ENCODE results near the gene TTLL13.

The TTLL13 gene, protein sequence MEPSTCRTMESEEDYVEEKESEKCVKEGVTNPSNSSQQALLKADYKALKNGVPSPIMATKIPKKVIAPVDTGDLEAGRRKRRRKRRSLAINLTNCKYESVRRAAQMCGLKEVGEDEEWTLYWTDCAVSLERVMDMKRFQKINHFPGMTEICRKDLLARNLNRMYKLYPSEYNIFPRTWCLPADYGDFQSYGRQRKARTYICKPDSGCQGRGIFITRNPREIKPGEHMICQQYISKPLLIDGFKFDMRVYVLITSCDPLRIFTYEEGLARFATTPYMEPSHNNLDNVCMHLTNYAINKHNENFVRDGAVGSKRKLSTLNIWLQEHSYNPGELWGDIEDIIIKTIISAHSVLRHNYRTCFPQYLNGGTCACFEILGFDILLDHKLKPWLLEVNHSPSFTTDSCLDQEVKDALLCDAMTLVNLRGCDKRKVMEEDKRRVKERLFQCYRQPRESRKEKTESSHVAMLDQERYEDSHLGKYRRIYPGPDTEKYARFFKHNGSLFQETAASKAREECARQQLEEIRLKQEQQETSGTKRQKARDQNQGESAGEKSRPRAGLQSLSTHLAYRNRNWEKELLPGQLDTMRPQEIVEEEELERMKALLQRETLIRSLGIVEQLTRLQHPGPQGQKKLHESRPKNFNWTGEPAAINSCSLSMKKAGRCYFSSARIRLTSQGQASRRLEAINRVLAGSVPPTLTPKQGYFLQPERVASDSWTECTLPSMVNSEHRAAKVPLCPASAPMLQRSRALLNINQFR

DNA sequence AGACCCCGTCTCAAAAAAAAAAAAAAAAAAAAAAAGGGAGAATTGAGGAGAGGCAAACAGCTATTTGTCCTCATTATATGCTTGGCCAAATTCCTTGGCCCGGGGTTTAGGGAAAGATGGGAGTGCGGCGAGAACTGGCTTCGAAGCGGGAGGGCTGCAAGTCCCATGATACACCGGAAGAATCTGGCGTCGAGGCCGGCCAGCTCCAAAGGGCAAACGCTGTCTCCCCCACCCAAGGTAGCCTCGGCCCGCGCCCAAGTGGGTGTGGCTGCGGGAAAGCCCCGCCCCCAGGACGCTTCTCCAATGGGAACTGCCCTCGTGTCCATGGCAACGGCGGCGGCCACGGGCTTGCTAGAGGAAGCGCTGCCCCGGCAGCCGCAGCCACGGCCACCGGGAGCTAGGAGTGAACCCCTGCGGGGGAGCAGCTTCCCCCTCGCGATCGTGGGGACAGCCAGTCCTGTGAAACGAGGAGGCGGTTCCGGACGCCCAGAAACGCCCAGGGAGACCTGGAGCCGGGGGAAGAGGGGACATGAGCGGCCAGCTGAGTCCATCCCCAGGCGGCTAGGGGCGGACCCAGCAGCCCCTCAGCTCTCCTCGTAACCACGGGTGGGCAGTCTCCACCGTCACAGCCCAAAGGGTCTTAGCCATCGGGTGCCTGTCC lies at the start of gene TTLL13:
TSS of gene TTLL13 (plus strand) at position 354 of the 661 bp plus-strand sequence. CDS start 1,075 bp downstream, outside the sequence.
- DNase-seq (ENCODE audit: low read depth), result peak; percentile 88

DNA sequence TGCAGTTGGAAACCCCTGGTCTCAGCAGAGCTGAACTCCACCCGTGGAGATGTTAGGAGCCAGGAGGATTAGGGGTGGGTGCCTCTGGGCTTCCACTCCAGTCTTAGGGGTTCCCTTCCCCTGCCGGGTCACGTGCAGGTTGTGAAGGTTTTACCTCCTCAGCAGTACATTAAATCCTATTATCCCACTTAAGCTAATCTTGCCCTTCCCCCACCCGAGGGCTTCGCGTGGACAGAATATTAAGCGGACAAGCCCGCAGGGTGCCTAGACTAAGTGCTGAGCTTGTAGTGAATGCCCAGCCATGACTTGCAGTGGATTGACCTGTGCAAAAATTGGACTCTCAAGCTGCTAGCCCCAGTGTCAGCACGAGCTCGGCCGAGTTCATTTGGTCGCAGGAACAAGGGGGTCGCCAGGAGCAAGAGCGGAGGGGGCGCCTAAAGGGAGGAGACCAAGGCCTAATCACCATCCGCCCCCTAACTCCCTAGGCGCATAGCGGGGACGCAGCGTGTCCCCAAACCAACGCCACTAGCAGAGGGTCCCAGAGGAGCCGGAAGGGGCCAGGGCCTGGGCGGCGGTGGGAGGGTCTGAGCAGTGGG lies 48.7 kb upstream of the TTLL13 start:
- no peak for DNase-seq (ENCODE audit: low read depth)

DNA sequence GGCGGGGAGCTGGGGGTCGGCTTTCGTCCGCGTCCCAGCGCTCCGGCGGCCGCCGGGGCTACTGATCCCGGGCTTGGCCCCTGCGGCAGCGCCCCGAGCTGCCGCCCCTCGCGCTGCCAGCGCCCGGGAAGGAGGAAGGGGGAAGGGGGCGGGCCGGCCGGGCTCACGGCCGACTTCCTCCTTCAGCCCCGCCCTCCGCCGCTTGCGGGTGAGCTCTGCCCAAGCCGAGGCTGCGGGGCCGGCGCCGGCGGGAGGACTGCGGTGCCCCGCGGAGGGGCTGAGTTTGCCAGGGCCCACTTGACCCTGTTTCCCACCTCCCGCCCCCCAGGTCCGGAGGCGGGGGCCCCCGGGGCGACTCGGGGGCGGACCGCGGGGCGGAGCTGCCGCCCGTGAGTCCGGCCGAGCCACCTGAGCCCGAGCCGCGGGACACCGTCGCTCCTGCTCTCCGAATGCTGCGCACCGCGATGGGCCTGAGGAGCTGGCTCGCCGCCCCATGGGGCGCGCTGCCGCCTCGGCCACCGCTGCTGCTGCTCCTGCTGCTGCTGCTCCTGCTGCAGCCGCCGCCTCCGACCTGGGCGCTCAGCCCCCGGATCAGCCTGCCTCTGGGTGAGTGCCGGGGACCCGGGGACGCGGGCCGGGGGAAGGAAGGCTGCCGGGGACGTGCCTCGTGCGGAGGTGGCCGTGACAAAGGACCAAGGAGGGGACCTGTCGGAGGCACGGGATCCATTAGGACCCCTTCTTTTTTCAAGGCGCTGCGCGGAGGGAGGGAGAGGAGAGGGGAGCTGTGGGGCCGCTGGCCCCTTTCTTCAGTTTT lies 48.0 kb upstream of the TTLL13 start, which contains the start of gene SEMA4B:
TSS of gene SEMA4B (plus strand) at position 201 of the 814 bp plus-strand sequence. CDS start at position 450, 249 bp downstream.
- peak; percentile 61 for DNase-seq (ENCODE audit: low read depth)

DNA sequence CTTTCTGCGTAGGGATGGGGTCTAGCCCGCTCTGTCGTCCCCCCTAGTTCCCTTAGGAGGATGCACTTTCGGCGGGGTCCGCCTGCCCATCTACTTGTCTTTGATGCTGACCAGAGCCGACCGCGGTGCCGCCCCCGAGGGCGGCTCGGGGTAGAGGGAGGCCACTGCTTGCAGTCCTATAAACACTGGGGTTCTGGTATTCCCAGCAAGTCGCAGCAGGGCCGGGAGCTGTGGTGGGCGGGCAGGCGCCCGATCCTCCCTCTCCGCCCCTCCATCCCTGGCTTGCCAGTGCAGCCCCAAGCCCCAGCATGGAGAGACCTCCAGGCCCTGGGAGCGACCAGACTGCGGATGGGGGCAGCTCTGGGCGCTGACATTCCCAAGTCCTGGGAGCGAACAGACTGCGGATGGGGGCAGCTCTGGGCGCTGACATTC lies 47.4 kb upstream of the TTLL13 start:
- DNase-seq (ENCODE audit: low read depth), result no peak

DNA sequence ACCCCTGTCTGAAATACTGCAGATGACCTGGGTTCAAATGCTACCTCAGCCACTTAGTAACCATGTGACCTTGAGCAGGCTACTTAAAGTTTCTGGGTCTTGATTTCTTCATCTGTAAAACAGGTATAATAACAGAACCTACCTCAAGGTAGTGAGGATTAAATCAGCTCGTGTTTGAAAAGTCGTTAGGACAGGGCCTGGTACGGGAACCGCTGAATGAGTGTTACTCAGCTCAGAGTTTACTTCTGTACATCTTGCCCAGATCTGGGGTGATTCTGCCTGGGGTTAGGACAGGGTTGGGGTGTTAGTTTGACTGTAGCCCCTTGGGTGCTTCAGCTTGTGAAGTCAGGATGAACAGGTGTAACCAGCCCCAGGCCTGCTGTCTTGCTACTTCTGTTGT lies 46.4 kb upstream of the TTLL13 start:
- no peak for DNase-seq (ENCODE audit: low read depth)

DNA sequence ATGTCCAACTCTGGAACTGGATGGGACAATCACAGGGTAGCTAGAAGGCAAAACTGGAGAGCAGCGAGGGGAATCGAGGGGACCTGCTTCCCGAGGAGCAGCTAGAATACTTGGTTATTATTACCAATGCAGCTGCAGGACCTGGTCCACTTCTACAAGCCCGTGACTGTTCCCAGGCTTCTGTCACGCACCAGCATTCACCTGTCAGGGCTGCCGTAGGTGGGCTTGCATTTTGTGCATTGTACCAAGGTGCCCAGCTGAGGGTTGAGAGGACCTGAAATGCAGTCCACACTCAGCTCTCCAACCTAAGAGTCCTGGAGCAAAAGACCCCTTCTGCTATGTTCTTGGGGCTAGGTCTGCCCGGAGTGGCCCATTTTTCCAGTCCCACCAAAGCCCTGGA lies 45.9 kb upstream of the TTLL13 start:
- DNase-seq (ENCODE audit: low read depth), result no peak

DNA sequence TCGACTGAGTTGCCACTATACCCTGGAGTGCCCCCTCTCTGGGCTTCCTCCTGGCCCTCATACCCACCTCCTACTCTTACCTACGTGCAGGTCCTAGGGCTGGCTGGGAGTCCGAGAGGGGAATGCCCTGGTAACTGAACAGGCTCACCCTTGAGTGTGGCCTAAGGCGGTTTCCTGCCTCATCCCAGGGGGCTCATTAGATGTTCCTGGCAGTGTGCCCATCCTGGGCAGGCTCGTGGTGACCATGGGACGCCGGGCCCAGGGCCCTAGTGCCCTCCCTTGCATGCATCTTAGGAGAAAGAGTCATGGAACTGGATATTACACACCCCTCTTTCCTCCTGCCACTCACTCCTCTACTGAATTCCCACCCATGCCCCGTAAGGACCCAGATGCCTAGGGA lies 45.4 kb upstream of the TTLL13 start:
- no peak for DNase-seq (ENCODE audit: low read depth)

DNA sequence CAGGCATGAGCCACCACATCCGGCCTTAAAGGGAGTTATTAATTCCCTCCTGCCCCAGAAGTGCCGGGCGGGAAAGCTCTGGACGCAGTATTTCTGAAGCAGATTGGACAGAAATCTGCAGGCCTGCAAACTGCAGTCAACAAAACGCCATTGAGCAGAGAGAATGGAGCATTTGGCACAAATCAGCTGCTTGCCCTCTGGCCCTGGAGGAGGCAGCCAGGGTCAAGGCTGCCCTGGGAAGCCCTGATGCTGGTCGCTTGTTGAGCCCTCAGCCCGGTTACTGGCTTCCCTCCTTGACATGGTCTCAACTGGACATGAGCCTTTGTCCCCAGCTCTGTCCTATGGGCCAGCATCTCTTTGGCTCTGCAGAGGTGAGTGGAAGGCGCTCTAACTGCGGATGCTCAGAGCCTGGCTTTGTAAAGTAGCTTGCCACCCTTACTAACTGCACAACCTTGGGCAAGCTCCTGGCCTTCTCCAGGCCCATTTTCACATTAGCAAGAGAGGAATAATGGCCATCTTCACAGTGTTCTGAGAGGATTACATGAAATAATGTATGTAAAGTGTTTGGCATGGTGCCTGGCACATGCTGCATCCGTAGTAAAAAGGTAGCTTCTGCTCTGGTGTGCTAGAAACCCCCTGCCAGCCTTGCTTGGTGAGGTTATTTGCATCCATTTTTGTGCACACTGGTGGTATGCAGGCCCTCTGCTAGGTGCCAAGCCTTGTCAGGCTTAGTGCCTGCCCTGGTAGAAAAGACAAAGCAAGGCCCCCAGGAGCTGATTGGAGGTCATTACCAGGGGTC lies 44.1 kb upstream of the TTLL13 start:
- DNase-seq (ENCODE audit: low read depth), result no peak

DNA sequence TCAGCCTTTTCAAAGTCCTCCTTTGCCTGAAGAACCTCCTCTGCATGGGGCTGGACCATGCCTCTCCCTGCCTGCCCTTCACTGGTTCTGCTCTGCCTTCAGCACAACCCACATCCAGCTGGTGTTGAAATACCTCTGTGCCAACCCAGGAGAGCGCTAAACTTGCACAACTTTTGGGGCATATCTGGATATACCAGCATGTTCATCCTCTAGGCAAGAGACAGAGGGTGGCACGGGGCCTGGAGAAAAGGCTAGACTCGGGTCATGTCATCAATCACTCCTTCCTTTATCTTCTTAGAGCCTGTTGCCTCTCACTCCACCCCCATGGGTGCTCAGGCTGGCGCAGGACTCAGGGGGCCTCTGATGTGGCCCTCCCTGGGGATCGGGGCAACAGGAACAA lies 43.5 kb upstream of the TTLL13 start:
- DNase-seq (ENCODE audit: low read depth), result no peak

DNA sequence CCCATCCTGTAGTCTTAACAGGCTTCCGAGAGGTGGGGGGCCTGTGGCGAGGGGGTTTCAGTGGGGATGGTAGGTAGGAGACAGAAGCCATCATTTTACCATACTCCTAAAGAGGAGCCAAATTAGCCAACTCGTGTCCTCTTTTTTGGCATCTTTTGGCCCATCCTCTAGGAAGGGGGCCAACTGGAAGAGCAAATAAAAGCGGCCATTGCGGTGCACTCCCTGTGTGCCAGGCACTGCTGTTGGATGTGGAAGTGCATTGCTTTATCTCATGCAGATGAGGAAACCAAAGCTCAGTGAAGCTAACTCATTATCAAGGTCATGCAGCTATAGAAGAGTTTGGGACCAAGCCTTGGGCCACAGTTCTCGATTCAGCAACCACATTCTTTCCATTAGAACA lies 42.1 kb upstream of the TTLL13 start:
- DNase-seq (ENCODE audit: low read depth), result no peak

DNA sequence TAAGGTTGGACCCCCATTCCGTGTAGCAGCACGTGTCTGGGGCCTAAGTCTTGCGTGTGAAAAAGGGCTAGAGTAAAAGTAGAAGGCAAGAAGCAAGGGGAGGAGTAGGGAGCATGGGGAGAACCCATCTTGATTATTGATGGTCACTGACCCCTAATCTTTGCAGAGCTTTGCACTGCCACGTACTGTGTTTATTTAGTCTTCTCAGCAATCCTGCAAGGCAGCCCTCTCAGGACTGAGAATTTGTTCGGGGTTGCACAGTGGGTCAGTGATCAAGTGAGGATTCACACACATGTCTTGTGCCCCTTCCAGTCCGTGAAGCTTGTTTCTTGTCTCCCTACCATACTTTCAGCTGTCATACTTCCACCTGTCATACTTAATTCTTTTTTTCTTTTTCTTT lies 41.0 kb upstream of the TTLL13 start:
- DNase-seq (ENCODE audit: low read depth), result no peak

DNA sequence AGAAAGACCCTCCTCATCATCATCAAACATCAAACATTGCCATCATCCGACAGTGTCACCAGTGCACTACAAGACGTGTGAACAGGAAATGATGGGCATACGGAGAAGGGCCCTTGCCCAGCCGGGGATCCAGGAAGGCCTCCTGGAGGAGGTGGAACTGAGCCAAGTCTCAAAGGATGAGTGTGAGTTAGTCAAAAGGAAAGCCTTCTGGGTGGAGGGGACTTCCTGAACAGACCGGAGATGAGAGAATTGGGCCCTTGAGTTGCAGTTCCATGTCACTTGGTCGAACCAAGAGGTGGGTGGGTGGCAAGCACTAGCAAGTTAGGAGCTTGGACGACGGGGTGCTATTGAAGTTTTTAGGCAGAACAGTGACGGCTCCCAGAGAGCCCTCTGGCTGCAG lies 39.8 kb upstream of the TTLL13 start:
- no peak for DNase-seq (ENCODE audit: low read depth)

DNA sequence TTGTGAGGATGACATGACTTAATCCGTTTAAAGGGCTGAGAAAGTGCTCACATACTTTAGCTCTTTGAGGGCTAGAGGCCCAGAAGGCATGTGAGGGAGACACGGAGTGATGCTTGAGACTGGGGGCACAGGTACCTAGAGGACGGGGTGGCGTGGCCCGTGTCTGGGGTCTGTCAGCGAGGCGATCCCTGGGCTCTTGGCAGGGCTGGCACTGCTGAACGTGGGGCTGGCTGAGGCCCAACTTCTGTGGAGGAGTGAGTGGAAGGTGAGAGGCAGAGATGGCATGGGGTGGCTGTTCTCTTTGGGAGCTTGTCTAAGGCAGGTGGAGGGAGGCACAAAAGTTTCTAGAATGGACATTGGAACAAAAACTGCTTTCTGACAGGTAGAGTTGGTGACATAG lies 38.8 kb upstream of the TTLL13 start:
- no peak for DNase-seq (ENCODE audit: low read depth)

DNA sequence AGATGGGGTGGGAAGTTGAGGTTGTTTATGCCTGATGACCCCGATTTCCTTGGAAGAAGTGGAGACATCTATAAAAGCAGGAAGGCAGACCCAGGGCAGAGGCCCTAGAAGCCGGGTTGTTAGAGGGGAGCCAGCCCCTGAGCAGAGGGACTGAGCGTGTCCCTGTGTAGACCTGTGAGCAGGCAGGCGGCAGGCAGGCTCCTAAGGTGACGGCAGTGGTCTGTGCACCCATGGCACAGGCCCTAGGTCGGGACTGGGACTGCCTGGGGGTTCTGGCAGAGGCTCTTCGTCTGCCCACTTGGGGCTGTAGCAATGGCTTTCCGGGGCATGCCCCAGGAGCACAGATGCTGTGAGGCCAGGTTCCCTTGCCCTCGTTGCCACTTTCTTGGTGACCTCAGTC lies 38.3 kb upstream of the TTLL13 start:
- no peak for DNase-seq (ENCODE audit: low read depth)

DNA sequence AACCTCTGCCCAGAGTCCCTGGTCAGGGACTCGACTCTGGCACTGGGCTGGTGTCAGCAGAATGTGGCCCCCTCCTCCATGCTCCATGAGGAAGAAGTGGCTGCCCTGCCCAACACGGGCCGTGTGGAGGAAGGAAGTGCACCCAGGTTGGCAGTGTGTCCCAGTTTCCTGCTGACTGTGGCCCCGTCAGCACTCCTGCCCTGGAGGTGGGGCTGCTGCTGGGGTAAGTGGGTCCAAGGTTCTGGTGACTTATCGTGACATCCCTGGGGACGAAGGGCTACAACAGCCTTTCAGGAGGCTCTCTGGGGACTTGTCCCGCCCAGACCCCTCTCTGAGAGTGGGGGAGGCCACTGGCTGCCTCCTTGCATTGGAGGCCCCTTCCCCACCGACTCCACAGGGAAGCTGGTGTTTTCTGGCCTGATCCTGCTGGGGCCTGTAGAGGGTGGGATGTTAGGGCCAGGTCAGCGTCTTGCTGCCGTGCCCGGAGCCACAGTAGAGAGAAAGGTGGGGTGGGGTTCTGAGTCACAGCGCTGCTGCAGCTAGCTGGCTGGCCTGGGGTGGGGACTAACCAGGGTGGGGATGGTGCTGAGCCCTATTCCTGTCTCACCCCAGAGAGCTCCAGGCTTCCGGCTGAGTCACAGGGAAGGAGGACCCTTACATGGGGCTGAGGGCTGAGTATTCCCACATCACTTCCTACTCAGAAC lies 37.8 kb upstream of the TTLL13 start:
- DNase-seq (ENCODE audit: low read depth), result no peak

DNA sequence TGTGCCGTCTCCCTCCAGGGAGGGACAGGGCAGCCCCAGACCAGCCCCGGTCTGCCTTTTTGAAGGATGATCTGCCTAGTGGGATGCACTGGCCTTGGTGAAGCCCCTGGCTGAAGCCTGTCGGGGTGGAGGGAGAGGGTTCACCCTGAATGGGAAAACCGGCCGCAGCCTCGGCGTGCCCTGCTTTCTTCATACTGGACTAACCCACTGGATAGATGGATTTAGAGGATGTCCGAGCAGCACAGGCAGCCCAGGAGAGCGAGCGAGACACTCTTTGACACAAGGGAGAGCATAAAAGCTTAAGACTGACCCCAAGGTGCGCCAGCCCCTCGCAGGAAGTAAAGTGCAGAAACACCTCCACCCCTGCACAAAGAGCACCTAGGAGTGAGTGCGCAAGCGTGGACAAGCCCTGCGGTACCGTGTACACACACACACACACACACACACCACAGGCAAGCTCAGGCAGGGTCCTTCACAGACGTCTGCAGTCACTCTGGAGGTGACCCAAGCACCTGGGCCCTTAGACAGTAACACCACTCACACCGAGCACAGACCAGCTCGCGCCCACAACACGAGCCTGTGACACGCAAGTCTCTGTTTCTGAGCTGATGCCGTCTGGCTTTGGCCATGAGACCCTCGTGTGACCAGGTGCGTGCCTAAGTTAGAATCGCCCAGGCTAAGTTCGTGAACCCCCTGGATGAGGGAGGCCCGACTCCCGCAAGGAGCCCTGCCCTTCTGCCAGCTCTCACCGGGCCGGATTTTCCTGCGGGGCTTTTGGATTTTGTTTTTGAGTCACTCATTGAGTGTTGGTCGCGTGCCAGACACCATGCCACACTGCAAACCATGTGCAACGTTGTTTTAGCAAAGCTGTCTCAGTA lies 36.9 kb upstream of the TTLL13 start:
- no peak for DNase-seq (ENCODE audit: low read depth)

DNA sequence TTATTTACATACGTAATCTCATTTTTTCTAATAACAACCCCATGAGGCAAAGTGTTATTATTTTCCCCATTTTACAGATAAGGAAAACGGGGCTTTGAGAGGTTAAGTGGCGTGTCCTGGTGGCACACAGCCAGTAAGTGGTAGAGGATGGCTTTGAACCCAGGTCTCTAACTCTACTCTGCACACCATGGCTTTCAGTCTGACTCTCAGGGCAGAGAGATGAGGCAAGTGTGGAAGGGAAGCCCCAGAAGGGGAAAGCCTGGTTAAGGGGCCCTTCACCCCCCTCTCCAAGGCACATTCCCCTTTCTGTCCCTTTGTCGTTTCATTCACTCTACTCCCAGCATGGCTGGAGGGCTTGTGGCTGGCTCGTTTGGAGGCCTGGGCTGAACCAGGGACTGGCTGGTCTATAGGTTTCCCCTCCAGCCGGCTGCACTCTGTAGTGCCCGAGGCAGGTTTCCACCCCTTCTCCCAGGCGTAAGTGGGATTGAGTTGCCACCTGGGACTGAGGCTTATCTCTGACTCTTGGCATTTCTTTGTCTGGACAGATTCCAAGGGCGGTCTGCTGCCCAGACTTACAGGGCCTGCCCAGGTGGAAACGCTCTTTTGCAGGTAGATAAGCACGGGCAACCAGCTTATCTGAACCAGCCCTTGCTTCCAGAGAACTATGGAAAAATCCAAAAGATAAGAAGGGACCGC lies 36.1 kb upstream of the TTLL13 start:
- no peak for DNase-seq (ENCODE audit: low read depth)

DNA sequence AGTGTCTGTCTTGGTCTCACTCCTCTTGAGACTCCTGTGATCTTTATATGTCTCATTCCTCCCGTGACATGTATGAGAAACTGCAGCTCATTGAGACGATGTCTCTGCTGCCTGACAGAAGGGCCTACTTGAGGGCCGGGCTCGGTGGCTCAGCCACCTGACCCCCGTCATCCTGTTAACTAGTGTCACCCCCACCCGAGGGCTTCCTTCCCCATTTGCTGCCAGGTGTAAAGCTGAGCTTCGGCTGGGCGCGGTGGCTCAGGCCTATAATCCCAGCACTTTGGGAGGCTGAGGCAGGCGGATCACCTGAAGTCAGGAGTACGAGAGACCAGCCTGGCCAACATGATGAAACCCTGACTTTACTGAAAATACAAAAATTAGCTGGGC lies 35.5 kb upstream of the TTLL13 start:
- no peak for DNase-seq (ENCODE audit: low read depth)
